ENCODE measurements around the gene TEX29.

Gene TEX29

DNA sequence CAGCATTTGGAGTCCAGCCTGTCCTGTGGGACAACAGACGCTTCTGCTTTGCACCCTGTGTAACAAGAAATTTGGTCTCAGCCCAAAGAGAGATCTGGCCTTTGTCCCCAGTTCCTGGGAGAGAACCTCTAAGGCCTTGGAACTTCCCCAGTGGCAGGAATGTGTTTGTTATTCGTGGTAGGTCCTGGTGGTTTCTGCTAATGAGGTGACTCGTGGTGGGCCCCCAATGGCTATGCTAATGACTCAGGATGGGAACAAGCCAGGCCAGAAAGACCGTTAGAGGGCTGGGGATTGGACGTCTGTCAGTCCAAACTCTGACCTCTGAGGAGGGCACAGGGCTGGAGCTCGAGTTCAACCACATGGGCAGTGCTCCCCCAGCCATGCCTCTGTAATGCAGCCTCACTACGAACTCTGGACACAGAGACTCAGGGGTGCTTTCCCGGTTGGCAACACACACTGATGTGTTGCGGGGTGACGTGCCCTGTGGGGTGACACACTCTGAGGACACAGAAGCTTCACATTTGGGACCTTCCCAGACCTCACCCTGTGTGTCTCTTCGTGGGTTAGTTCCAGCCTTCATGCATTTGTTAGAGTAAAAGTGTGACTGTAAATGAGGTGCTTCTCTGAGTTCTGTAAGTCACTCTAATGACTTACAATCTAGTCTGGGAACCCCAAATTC is 38.9 kb downstream of the TEX29 start:
- DNase-seq, result peak in 2 of 42 donors; percentile 25 to 34

DNA sequence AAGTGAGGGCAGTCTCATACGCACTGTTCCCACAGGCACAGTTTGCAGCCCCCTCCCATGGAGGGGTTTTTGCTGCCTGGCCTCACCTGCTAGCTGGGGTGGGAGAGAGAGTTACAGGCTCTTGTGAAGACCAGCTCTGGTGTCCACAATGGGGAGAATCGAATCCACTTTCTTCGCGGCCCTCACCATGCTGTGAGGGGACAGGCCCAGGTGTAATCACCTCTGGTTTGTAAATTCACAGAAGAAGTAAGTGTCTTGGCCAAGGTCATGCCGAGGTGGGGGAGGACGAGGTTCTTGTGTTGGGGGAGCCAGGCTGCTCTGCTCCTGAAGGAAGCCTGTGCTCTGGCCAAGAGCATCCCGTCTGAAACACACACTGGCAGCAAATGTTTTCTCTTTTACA is 39.5 kb downstream of the TEX29 start:
- DNase-seq, result peak in 2 of 42 donors; percentile 27 to 31
- intact Hi-C loops (cut with DNase I), result no loop called here

More for the DNA sequence above, 38.9 kb downstream of the TEX29 start:
- intact Hi-C loops (cut with DNase I), result no loop called here

DNA sequence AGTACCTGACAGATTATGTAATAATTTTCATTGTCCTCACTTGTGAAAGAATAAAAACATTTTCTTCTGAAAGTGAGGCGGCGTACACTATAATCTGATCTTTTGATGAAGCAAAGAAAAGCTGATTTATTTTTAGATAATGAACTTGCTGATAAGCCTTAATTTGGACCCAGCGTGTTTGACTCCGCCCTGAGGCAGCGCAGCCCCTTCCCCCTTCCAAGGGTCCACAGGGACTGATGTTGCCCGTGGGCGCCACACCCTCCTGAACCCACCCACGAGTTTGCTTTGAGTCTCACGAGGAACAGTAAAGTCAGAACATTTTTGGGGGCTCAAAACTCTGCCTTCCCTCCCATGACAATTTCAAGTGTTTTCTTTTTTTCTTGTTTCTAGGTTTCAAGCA is 40.0 kb downstream of the TEX29 start:
- intact Hi-C loops (cut with DNase I), result no loop called here
- peak in 2 of 42 donors; percentile 22 to 24 for DNase-seq

DNA sequence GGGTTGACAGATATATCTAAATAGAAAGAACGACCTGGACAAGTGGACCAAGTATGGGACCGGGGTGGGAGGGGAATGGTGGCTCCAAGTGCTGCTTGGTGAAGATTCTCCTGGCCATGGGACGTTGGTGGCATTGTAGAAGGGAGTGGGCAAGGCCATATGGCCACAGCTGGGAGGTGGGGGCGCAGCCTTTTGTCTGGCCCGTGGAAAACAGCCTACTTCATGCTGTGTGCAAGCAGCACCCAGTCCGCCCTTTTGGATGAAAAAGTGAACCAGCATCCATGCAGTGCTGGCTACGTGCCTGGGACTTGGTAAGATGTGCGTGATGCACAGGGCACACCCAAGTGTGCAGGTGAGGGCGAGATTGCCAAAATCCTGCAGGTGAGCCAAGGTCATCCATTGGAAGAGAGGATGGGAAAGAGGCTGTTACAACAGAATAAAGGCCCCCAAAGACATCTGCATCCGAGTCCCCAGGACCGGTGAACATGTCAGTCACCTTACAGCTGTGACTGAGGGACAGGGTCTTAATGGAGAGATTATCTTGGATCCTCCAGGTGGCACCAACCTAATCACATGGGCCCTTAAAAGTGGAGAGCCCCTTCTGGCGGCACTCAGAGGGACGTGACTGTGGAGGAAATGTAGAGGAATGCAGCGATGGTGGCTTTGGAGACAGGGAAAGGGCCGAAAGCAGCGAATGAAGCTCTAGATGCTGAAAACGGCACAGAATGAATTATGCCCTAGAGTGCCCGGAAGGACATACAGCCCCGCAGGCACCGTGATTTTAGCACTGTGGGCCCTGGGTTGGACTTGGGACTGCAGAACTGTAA is 40.8 kb downstream of the TEX29 start:
- DNase-seq, result peak in 2 of 42 donors; percentile 18 to 26
- intact Hi-C loops (cut with DNase I), result no loop called here

DNA sequence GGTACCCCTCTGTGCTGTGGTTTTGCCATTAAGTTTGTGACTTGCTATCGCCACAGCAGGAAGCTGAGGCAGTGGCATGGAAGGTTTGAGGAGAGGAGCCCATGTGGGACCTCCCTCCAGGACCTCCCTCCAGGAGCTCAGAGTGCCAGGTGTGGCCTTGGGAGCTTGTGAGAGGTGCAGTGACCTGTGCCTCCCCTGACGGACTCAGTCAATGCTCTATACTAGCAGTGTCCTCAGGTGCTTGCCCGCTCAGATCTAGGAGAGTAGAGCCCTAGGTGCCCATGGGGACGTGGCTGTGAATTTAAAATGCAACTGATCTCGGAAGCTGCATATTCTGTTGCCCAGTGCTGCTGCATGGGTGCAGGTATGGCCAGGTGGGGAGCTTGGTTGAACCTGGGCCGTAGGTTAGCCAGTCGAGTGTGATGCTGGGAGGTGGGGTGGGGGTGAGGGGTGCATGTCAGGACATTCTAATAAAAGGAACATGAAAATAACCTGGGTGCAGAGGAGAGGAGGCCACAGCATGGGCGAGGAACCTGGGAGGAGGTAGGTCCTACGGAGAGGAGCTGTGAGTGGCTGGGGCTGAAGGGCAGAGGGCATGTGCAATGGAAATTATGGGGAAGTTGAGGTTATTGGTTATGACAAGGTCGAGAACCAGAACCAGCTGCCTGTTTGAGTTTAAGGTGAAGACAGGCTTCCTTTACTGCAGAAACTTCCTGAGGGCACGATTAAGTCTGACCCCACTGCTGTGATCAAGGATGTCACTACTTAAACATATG is 41.6 kb downstream of the TEX29 start:
- intact Hi-C loops (cut with DNase I), result no loop called here
- peak in 2 of 42 donors; percentile 16 to 23 for DNase-seq

DNA sequence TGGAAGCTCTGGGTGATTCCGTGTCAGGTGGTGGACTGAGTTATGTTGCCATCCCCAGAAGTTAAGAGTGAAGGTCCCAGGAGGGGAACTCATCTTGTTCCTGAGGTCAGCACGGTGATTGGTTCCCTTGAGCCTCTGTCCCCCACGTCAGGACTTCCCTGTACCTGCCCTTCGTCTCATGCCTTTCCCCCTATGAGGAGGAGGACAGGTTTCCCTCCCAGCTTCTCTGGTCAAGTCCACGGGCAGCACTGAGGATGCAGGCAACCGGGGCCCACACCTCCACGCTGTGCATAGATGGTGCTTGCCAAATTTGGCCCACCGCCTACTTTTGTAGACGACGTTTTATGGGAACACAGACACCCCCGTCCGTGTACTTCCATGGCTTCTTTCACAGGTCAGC is 42.7 kb downstream of the TEX29 start:
- intact Hi-C loops (cut with DNase I), result no loop called here
- DNase-seq, result no peak

DNA sequence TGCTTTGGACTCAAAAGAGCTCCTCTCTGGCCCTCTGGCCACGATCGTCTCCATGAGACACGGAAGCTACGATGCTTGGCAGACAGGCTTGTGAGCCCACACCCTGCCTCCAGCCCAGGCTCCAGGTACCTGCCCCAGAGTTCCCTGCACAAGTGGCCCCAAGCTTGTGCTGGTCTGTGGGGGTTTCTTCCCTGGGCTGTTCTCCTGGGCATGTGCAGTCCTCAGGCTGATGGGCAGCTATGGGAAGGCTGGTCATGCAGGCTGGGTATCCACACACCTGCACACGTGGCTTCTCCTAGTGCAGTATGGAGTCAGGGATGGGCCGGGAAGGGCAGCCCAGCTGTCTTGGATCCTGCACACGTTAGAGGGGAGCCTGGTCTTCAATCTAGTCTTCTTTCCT is 43.1 kb downstream of the TEX29 start:
- intact Hi-C loops (cut with DNase I), result no loop called here
- peak in 2 of 42 donors; percentile 22 to 33 for DNase-seq

DNA sequence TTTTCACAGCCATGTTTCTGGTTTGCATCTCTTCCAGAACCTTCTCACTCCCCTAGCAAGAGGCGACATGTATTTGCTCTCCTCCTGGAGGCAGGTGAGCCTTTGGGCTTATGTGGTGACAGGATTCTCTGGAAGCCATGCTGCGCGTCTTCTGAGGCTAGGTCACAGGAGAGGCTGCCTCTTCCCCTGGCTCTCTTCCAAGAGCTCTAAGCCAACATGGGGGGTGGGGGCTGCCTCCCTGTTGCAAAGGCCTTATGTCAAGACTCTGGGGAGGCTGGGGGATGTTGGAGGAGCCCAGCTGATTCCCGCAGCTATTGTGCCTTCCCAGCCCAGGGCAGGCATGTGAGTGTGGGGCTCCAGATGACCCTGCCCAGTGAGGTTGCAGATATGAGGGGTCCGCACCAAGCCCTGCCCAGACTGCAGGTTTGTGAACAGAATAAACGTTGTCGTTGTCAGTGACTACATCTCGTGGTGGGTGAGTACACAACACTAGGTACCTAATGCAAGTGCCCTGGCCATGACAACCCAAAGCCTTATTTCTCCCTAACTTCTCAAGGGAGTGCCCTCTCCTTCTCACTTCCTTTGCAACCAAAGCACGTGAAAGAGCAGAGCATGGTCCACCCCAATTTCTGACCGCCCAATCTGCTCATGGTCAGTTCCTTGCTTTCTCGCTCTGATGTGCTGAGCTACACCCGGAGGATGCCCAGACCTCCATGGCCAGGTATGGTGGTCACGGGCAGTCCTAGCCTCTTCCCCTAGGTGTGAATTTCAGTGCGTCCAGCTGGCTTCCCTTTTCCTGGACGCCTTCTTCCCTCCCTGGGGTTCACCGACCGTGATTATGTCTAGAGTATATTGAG is 44.9 kb downstream of the TEX29 start:
- peak in 2 of 42 donors; percentile 20 to 22 for DNase-seq
- intact Hi-C loops (cut with DNase I), result no loop called here

DNA sequence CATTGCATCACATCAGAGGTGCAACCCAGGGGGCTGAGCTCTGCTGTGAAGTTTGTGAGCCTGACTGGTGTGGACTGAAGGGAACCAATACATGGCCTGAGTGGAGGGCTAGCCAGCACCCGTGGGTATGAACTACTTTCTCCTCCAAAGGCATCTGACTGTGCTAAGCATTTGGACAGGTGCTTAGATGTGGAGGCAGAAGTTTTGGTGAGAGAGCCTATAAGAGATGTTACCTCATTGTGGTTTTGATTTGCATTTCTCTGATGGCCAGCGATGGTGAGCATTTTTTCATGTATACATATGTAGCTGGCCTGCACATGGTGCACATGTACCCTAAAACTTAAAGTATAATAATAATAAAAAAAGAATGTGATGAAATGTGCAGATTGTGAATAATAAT is 46.9 kb downstream of the TEX29 start:
- DNase-seq, result peak in 1 of 42 donors; percentile 31
- intact Hi-C loops (cut with DNase I), result no loop called here

DNA sequence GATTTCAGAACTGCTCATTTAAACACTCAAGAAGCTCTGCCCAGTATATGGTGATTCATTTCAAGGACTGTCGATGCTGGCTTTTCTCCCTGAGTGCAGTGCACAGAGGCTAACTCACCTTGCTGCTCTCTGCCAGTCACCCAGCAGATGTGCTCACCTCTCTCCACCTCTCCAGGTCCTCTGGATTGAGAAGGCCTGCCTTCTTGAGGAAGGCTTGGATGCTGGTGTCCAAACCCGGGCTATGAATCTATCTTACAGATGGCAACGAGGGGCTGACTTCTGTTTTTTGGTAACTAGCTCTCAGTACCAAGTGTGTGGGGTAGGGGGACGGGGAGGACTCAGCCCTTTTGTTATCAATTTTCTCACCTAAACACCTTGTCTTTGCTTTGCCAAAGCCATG is 47.6 kb downstream of the TEX29 start:
- intact Hi-C loops (cut with DNase I), result no loop called here
- peak in 2 of 42 donors; percentile 16 to 22 for DNase-seq

DNA sequence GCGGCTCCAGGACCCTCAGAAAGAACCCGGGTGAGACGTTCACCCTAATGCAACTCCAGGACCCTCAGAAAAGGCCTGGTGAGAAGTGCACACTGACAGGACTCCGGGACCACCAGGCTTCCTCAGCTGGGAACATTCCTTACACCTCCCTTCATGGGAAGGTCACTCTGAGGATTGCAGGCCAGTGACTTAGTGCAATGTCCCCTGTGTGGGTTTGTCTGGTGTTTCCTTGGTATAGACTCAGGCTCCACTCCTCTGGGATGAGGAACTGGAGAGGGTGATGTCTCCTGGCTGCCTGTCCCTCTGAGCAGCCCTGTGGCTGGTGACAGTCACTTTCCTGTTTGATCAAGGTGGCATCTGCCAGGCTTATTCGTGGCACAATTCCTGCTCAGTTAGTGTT is 49.7 kb downstream of the TEX29 start:
- intact Hi-C loops (cut with DNase I), result no loop called here
- DNase-seq, result peak in 2 of 42 donors; percentile 15 to 17

DNA sequence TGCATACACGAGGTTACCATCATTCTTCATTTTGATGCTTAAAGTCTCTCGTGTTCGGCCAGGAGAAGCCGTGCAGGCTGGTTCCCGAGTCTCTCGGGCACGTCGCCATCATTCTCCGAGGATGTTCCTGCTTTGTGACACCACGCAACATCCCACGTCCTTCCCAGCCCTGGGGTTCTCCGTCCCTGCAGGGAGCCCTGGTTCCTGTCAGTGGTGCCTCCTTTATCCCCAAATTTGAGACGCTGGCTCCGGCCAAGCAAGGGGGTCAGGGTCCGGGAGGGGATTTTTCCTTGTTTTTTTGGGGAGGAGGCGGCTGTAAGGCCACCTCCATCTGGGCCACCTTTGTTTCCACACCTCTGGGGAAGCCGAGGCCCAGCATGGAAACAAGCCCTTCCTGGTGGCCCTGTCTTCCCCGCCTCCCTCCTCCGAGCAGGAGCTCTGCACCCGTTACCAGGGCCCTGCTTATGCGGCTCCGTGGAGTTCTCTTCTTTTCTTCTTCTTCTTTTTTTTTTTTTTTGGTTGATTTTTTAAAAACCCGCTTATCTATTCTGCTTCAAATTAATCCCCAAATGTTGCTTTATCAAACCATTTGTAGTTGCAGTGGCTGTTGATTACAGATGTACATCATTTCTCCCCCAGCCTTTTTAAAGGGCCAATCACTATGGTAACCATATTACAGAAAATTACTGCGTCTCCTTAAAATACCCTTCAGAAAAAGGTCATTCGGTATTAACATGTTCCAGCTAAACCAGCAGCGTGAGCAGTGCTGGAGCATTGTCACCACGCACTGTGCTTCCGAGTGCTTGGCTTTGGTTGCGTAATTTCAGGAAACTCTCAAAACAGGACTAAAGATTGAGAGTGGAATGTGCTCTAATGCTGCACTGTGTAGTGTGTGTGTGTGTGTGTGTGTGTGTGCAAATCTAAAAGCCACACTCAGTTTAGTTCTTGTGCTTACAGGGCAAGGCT is 50.4 kb downstream of the TEX29 start:
- peak in 2 of 42 donors; percentile 36 to 43 for DNase-seq
- intact Hi-C loops (cut with DNase I), result no loop called here

DNA sequence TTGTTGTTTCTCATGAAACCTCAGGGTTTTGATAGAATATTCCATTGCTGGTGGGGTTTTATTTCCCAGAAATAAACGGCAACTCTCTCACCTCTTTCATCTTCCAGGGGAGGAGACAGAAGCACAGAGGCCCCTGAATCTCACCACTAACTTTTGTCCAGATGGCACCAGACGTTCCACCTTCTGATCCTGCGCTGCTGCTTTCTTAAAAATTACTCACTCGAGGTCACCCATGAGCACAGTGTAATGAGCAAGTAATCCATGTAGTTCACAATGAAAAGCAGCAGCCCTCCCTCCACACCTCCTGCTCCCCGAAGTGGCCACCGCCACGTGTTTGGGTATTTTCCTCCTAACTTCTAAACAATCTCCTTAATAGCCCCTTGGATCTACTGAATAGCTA is 51.3 kb downstream of the TEX29 start:
- no peak for DNase-seq

DNA sequence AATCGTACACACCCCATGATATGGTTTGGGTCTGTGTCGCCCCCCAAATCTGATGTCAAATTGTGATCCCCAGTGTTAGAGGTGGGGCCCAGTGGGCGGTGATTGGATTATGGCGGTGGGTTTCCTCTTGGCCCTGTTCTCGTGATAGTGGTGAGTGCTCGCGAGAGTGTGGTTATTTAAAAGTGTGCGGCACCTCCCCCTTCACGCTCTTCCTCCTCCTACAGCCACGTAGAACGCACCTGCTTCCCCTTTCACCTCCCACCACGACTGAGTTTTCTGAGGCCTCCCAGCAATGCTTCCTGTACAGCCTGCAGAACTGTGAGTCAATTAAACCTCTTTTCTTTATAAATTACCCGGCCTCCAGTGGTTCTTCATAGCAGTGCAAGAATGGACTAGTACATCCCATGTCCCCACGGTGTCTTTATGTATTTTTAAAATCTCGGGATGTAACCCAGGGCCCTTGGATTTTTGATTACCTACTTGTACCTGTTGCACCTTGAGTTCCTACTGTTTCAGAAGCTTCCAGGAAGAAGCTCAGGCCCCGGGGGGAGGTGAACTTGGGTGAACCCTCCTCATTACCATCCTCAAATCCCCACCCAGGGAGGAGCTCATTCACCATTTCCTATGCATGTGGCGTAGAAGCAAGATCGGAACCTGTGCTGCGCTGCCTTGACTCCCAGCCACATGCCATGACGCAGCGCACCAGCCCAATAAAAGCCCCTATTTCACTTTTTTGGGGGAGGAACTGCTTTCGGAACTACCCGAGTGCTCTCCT is 52.4 kb downstream of the TEX29 start:
- intact Hi-C loops (cut with DNase I), result no loop called here
- DNase-seq, result peak in 2 of 42 donors; percentile 1 to 8

More for the DNA sequence above, 51.3 kb downstream of the TEX29 start:
- intact Hi-C loops (cut with DNase I), result no loop called here

DNA sequence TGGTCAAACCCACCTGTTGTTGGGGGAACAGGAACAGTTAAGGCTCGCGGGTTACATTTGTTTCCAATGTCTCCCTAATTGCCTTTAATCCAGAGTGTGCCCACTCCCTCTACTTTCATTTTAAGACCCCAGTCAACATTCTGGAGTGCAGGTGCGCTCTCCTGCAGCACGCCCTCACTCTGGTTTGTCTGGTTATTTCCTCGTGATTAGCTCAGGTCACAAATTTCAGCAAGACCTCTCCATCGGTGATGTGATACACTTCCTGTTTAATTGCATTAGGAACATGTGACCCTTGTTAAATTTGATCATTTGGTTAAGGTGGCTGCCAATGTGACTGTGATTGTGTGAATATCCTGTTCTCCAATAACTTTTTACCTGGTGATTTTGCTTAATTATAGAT is 53.0 kb downstream of the TEX29 start:
- peak in 1 of 42 donors; percentile 3 for DNase-seq
- intact Hi-C loops (cut with DNase I), result no loop called here

DNA sequence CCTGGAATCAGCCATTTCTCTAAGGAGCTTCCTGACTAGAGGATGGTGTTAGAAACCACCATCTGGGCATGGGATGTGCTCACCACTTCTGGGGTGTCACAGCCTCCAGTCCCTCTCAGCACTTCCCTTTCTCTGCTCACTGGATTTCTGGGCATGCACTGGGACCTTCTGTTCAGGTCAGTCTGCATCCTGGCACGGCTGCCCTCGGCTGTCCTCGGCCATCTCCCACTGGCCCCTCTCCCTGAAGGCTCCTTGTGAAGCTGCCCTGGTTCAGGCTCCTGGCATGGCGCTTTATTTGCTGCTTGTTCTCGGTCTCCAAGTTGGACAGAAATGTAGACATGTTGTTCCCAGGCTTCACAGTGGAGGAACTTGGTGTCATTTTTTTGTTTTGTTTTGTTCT is 60.0 kb downstream of the TEX29 start:
- intact Hi-C loops (cut with DNase I), result no loop called here
- peak in 2 of 42 donors; percentile 13 to 19 for DNase-seq

DNA sequence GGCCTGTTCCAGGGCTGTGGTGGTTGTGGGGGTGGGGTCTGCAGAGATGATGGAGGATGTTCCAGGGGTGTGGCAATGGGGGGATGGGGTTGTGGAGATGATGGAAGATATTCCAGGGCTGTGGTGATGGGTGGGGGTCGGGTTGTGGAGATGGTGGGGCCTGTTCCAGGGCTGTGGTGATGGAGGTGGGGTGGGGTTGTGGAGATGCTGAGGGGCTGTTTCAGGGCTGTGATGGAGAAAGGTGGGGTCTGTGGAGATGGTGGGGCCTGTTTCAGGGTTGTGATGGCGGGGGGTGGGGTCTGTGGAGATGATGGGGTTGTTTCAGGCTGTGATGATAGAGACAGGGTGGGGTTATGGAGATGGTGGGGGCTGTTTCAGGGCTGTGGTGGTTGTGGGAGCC is 62.0 kb downstream of the TEX29 start:
- peak in 1 of 42 donors; percentile 6 for DNase-seq
- intact Hi-C loops (cut with DNase I), result no loop called here

Data from head of caudate nucleus (tissue), 42 donors.